Endometrial microvascular endothelial cells (primary cell): ENCODE results near the gene WDR43. TPM values are rescaled to one million over a fixed set of nuclear protein-coding genes. Genes with fewer than 3 reads are reported as not detected.

Experiments used
- in situ Hi-C: cut with HindIII; loops from 2 replicates; pipeline ENCODE4 v1.10.0; 2017; ENCODE audit warnings: low sequenced_read_pairs, low pct_unique_long_range_greater_than_20kb; ENCODE audit errors: inconsistent ontology term
- total RNA-seq: library from RNA; depleted of rRNA; stranded (reverse); fragments of >200 nt; gene quantifications from one replicate; pipeline ENCODE4 v1.2.3, GENCODE V29; 2015; ENCODE audit errors: inconsistent ontology term

WDR43 gene
- total RNA-seq, 1 donor from 2014 or later: 86.1 TPM

DNA sequence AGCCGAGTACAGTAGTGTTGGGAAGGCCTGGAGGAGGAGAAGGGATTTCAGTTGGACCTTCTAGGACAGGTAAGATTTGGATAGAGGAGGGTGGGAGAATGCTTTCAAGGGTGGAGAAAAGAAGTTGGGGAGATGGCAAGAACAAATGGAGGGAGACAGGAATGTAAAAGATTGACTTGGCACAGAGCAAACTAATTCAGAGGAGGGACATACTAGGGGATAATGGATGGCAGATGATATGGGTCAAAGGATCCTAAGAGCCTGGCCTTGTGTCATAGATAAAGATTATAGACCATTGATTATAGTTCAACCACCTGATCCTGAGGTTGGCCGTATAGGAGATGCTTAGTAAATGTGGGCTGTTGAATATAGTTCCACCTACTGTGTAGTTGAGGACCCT, 12.4 kb downstream of the WDR43 start:
- in situ Hi-C loops: no loop called here

- in situ Hi-C loops: no loop called here
Measured at GRCh38 chr2:28908172-28908571, 13.7 kb downstream of the WDR43 start.

GRCh38 chr2:28909655-28910353, 15.3 kb downstream of the WDR43 start:
- in situ Hi-C loops: no loop called here

- in situ Hi-C loops: no loop called here
Measured at GRCh38 chr2:28915939-28916338, 21.5 kb downstream of the WDR43 start.

DNA sequence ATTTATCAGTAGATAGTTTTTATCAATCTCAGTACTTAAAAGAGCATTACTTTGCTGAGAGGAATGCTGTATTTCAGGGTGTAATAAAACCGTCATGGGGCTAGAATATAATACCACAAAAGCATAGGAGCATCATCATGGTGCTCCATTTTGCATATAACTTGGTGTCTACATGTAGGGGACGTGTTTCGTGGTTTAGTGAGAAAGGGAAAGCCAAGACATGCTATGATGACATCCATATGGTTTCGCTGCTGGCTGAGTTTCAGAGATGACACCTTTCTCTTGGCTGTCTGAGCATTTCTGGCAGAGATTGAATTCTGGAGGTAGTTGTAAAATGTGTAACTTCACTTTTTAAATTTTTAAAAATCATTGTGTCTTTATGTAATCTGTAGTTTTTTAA, 32.4 kb downstream of the WDR43 start:
- in situ Hi-C loops: no loop called here

- in situ Hi-C loops: no loop called here
Measured at GRCh38 chr2:28927469-28927868, 33.0 kb downstream of the WDR43 start.

- in situ Hi-C loops: no loop called here
Measured at GRCh38 chr2:28927878-28928277, 33.4 kb downstream of the WDR43 start.

- in situ Hi-C loops: no loop called here
Measured at GRCh38 chr2:28929581-28929980, 35.1 kb downstream of the WDR43 start.

GRCh38 chr2:28930205-28930604, 35.7 kb downstream of the WDR43 start:
- in situ Hi-C loops: no loop called here

GRCh38 chr2:28934769-28935168, 40.3 kb downstream of the WDR43 start:
- in situ Hi-C loops: no loop called here

DNA sequence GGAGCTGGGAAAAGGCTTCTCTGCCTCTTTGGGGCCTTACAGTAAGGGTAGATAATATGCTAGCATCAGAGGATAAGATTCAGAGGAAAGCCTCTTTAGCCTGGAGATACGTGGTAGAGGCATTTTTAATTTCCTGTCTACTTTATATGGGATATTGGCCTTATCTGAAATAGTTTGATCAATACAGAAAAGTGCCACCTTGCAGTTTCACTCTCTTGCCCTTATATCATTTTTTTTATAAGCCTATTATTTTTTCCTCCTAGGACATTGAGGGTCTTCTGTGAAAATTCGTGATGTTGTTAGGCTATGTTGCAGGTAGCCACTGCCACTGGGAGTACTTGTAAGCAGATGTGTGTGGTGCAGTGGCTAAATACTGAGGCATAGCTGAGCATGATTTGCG, 46.5 kb downstream of the WDR43 start:
- in situ Hi-C loops: no loop called here

- in situ Hi-C loops: no loop called here
Measured at GRCh38 chr2:28944535-28945248, 50.2 kb downstream of the WDR43 start.

DNA sequence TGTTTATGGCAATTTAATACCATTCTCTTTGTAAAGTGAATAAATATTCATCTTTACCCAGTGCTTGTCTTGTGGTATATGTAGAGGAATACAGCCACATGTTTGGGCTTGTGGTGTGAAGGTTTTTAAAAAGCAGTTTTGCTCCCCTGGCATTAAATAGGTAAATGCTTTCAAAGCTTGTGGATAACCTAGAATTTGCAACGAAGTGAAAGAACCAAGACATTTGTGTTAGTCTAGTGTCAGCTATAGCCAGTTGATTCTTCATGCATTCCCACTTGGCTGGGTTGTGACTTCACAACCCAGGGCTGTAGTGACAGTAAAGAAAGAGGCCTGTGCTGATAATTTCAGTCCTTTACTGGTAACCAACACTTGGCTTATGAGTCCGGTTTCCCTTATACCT, 53.7 kb downstream of the WDR43 start:
- in situ Hi-C loops: no loop called here

DNA sequence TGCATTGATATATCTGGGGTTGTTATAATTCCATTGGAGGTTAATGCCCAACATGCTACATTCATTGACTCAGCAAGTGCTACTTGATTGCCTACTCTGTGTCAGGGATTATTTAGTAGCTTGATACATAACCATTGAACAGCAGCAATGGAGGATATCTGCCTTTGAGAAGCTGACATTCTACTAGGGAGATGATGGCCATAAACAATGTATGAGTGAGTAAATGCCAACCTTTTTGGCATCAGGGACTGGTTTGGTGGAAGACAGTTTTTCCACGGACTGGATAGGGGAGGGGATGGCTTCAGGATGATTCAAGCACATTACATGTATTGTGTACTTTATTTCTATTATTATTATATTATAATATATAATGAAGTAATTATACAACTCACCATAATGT, 54.7 kb downstream of the WDR43 start:
- in situ Hi-C loops: no loop called here

- in situ Hi-C loops: loop anchor here (25.0 kb wide), 1 partner anchor 238 kb away; no protein-coding TSS in a partner anchor
Measured at GRCh38 chr2:28949617-28950305, 55.3 kb downstream of the WDR43 start.

DNA sequence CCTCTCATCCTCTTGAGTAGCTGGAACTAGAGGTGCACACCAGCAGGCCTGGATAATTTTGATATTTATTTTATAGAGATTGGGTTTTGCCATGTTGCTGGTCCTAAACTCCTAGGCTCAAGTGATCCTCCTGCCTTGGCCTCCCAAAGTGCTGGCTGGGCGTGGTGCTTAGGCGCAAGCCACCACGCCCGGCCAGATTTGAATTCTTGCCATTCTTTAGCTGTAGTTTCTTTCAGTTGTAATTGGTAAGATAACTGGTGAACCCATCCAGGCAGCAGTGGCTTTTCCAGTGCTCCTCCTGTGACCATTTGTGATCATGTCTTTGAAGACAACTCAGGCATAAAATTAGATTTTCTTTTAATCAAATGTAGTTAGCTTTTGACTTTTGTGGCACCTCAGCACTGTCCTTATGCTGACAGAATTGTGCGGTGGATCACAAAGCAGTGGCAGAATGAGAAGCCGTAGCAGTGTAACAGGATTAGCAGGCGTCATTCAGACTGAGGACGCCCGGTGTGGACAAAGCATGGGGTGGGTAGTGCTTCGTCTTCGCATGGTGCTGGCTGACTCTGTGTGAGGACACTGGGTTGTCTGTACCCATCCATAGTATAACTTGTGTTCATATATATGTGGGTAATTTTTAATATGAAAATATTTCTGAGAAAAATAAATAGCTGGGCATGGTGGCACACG, 56.6 kb downstream of the WDR43 start:
- in situ Hi-C loops: loop anchor here (25.0 kb wide), 1 partner anchor 236 kb away; no protein-coding TSS in a partner anchor

GRCh38 chr2:28951910-28952835, 57.7 kb downstream of the WDR43 start:
- in situ Hi-C loops: loop anchor here (25.0 kb wide), 1 partner anchor 235 kb away; no protein-coding TSS in a partner anchor

DNA sequence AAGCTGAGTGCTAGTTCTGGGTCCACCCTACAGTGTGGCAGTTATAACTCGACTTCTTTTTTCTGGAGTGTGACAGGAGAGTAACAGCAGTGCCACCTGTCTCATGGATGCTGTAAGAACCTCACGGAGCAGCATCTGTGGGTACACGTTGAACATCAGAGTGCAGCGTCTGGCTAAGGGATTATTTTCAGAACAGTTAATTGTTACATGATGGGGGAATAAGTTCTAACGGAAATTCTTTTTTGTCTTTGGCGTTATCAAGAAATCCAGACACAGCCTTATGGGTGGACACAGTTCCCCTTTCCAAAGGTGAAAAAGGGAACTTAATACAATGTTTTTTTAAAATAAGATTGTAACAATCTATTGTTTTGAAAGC, 58.4 kb downstream of the WDR43 start:
- in situ Hi-C loops: loop anchor here (25.0 kb wide), 1 partner anchor 234 kb away; no protein-coding TSS in a partner anchor
